OCI-LY7 (cell line): ENCODE measurements around the gene WWOX. TPM values are rescaled to one million over a fixed set of nuclear protein-coding genes. Genes with fewer than 3 reads are reported as not detected.

ENCODE experiments used
- BruUV-seq: library from RNA; stranded (reverse); fragments of 400-500 nt; replicated peaks from 2 replicates; lab custom pipeline; 2021; lab: Mats Ljungman, UMichigan
- CTCF ChIA-PET: fragments of 300-600 bp; sonication (Branson Sonifier 250); formaldehyde crosslinking; loops from one replicate; lab custom pipeline; 2022; ENCODE audit warnings: antibody characterized with exemption; ENCODE audit not compliant: unreplicated experiment; lab: Charles Lee
- POLR2A ChIA-PET: fragments of 300-600 bp; sonication (Branson Sonifier 250); formaldehyde crosslinking; loops from one replicate; lab custom pipeline; 2022; ENCODE audit warnings: antibody characterized with exemption; lab: Charles Lee
- DNase-seq: peaks from one replicate; pipeline ENCODE4 v3.0.0-alpha.2; 2015; ENCODE audit warnings: low spot score
- H2AFZ ChIP-seq: fragments of 200-600 bp; sonication (generic), shearing (Covaris generic); 2 replicates; pipeline ENCODE4 v1.6.1; 2014; ENCODE audit warnings: mild to moderate bottlenecking, antibody characterized with exemption, low read length, moderate library complexity
- H3K27ac ChIP-seq: fragments of 200-600 bp; sonication (generic); 2 replicates; pipeline ENCODE4 v1.5.1; 2014; ENCODE audit warnings: mixed run types, low read depth, mild to moderate bottlenecking, moderate library complexity, low read length, inconsistent platforms; ENCODE audit not compliant: poor library complexity, severe bottlenecking
- H3K36me3 ChIP-seq: fragments of 200-600 bp; sonication (generic); 2 replicates; pipeline ENCODE4 v1.6.1; 2014; ENCODE audit warnings: mild to moderate bottlenecking, antibody characterized with exemption, low read length, moderate library complexity, mixed read lengths; ENCODE audit not compliant: insufficient read depth
- H3K4me1 ChIP-seq: fragments of 200-600 bp; sonication (generic); 2 replicates; pipeline ENCODE4 v1.5.1; 2014; ENCODE audit warnings: mild to moderate bottlenecking, low read length; ENCODE audit not compliant: insufficient read depth, poor library complexity, severe bottlenecking
- H3K4me2 ChIP-seq: fragments of 200-600 bp; sonication (generic); 2 replicates; pipeline ENCODE4 v1.6.1; 2014; ENCODE audit warnings: mild to moderate bottlenecking, low read length
- H3K4me3 ChIP-seq: fragments of 200-600 bp; sonication (generic); 2 replicates; pipeline ENCODE4 v1.5.1; 2014; ENCODE audit warnings: mild to moderate bottlenecking, low read depth, low read length; ENCODE audit not compliant: poor library complexity, severe bottlenecking
- H3K79me2 ChIP-seq: fragments of 200-600 bp; sonication (generic); 2 replicates; pipeline ENCODE4 v1.6.1; 2016; ENCODE audit warnings: low read depth, mild to moderate bottlenecking, low read length, moderate library complexity, mixed read lengths; ENCODE audit not compliant: insufficient read depth
- H3K9me2 ChIP-seq: fragments of 200-600 bp; sonication (generic); 2 replicates; pipeline ENCODE4 v1.6.1; 2016; ENCODE audit warnings: mild to moderate bottlenecking, low read length, mixed read lengths; ENCODE audit not compliant: insufficient read depth
- H3K9me3 ChIP-seq: fragments of 200-600 bp; sonication (generic); 2 replicates; pipeline ENCODE4 v1.6.1; 2014; ENCODE audit warnings: mild to moderate bottlenecking, mixed run types, low read length, mixed read lengths
- H4K20me1 ChIP-seq: fragments of 200-600 bp; sonication (generic); 2 replicates; pipeline ENCODE4 v1.6.1; 2014; ENCODE audit warnings: mild to moderate bottlenecking, antibody characterized with exemption, low read length, moderate library complexity, mixed read lengths; ENCODE audit not compliant: insufficient read depth
- CTCF ChIP-seq: fragments of 200-600 bp; sonication (generic); conservative IDR thresholded peaks from 2 replicates; pipeline ENCODE4 v1.5.1; 2014; ENCODE audit warnings: mild to moderate bottlenecking, antibody characterized with exemption, low read length, moderate library complexity, mixed read lengths
- EZH2phosphoT487 ChIP-seq: fragments of 200-600 bp; sonication (generic); IDR thresholded peaks from 2 replicates; pipeline ENCODE4 v1.6.1; 2018; ENCODE audit warnings: low read depth, borderline replicate concordance, mild to moderate bottlenecking, mixed run types, antibody characterized with exemption, low read length, moderate library complexity, mixed read lengths
- intact Hi-C: fragments of 100-400 bp; cut with micrococcal nuclease; formaldehyde crosslinking; loops from one replicate; pipeline ENCODE4 v1.10.0; 2022; ENCODE audit not compliant: unreplicated experiment
- total RNA-seq, 2 experiments: library from RNA; depleted of rRNA in 1 of 2; stranded (reverse); fragments of >200 nt in 1 of 2; shearing (Covaris generic) in 1 of 2; gene quantifications; 2 replicates each; pipeline ENCODE4 v1.2.3, GENCODE V29; 2014 to 2022

Gene WWOX
- total RNA-seq, 2 experiments from 2014 or later = 40.2 to 47.6 TPM

GRCh38 chr16:78522327-78522726 lies 422.9 kb downstream of the WWOX start:
- intact Hi-C loops = no loop called here
- POLR2A ChIA-PET = interaction anchor here (0.6 kb wide), 1 partner anchor 882 kb away, joined by 3 read pairs; no protein-coding TSS in a partner anchor
- CTCF ChIA-PET = interaction anchor here (1.1 kb wide), 1 partner anchor 14 kb away, joined by 3 read pairs; no protein-coding TSS in a partner anchor
- Histone ChIP-seq H4K20me1 (no peaks in the 10 kb centered on the region), H3K4me2 (no peak overlapping the region), H3K4me3 (no peak overlapping the region), H3K27ac (no peak overlapping the region), H3K4me1 (no peaks in the 10 kb centered on the region), H3K9me2 (no peaks in the 10 kb centered on the region), H3K36me3 (no peaks in the 10 kb centered on the region), H3K9me3 (no peaks in the 10 kb centered on the region), H2AFZ (no peak overlapping the region), H3K79me2 (no peaks in the 10 kb centered on the region)
- DNase-seq = no peak
- TF ChIP-seq EZH2phosphoT487 (no peak), CTCF (no peak)
- no TSS peak for BruUV-seq

GRCh38 chr16:78523212-78523985 lies 423.9 kb downstream of the WWOX start:
- H3K4me2 ChIP-seq = no peak overlapping the region
- H4K20me1 ChIP-seq = no peaks in the 10 kb centered on the region
- BruUV-seq = no TSS peak
- DNase-seq = no peak
- no peaks in the 10 kb centered on the region for H3K79me2 ChIP-seq
- POLR2A ChIA-PET = no interaction called here
- intact Hi-C loops = no loop called here
- H3K4me1 ChIP-seq = no peaks in the 10 kb centered on the region
- no peak overlapping the region for H3K4me3 ChIP-seq
- CTCF ChIA-PET = no interaction called here
- no peaks in the 10 kb centered on the region for H3K9me3 ChIP-seq
- no peak overlapping the region for H2AFZ ChIP-seq
- no peaks in the 10 kb centered on the region for H3K9me2 ChIP-seq
- no peaks in the 10 kb centered on the region for H3K36me3 ChIP-seq
- TF ChIP-seq CTCF (no peak), EZH2phosphoT487 (no peak)
- H3K27ac ChIP-seq = no peak overlapping the region

GRCh38 chr16:78524066-78524595 lies 424.7 kb downstream of the WWOX start:
- Histone ChIP-seq H2AFZ (no peak overlapping the region), H3K4me2 (no peak overlapping the region), H3K36me3 (no peaks in the 10 kb centered on the region), H3K27ac (no peak overlapping the region), H3K4me1 (no peaks in the 10 kb centered on the region), H3K79me2 (no peaks in the 10 kb centered on the region), H4K20me1 (no peaks in the 10 kb centered on the region), H3K9me2 (no peaks in the 10 kb centered on the region), H3K9me3 (no peaks in the 10 kb centered on the region), H3K4me3 (no peak overlapping the region)
- no TSS peak for BruUV-seq
- TF ChIP-seq CTCF (no peak), EZH2phosphoT487 (no peak)
- CTCF ChIA-PET = no interaction called here
- POLR2A ChIA-PET = no interaction called here
- intact Hi-C loops = no loop called here
- no peak for DNase-seq
